Mucosa of rectum (tissue), 2 donors: ENCODE data around the gene CERK.
A peak's percentile ranks its signal among the peaks of the same experiment; 100 is the strongest.

ENCODE experiments used
- H3K27ac ChIP-seq, 2 donors: one replicate each; pipeline ENCODE4 v1.7.0; 2013; ENCODE audit warnings: inconsistent platforms in 2 of 2, low read depth in 2 of 2, low read length in 2 of 2
- H3K27me3 ChIP-seq, 2 donors: one replicate each; pipeline ENCODE4 v1.7.0; 2013; ENCODE audit warnings: low read length in 2 of 2; ENCODE audit not compliant: control insufficient read depth in 2 of 2, insufficient read depth in 2 of 2
- H3K36me3 ChIP-seq, 2 donors: one replicate each; pipeline ENCODE4 v1.7.0; 2013; ENCODE audit warnings: low read length in 2 of 2; ENCODE audit not compliant: control insufficient read depth in 2 of 2, insufficient read depth in 2 of 2
- H3K4me1 ChIP-seq, 2 donors: one replicate each; pipeline ENCODE4 v1.7.0; 2013; ENCODE audit warnings: low read length in 2 of 2, mild to moderate bottlenecking in 1 of 2; ENCODE audit not compliant: control insufficient read depth in 2 of 2, insufficient read depth in 2 of 2
- H3K4me3 ChIP-seq, 2 donors: one replicate each; pipeline ENCODE4 v1.7.0; 2013; ENCODE audit warnings: low read length in 2 of 2
- H3K9ac ChIP-seq, 2 donors: one replicate each; pipeline ENCODE4 v1.7.0; 2013; ENCODE audit warnings: low read length in 2 of 2, low read depth in 1 of 2, mild to moderate bottlenecking in 1 of 2
- H3K9me3 ChIP-seq, 2 donors: one replicate each; pipeline ENCODE4 v1.7.0; 2013; ENCODE audit warnings: low read length in 2 of 2; ENCODE audit not compliant: control insufficient read depth in 2 of 2
- donor health status: healthy.
- donor health status: Normal muscosa, but diverticular disease.

Gene CERK

DNA sequence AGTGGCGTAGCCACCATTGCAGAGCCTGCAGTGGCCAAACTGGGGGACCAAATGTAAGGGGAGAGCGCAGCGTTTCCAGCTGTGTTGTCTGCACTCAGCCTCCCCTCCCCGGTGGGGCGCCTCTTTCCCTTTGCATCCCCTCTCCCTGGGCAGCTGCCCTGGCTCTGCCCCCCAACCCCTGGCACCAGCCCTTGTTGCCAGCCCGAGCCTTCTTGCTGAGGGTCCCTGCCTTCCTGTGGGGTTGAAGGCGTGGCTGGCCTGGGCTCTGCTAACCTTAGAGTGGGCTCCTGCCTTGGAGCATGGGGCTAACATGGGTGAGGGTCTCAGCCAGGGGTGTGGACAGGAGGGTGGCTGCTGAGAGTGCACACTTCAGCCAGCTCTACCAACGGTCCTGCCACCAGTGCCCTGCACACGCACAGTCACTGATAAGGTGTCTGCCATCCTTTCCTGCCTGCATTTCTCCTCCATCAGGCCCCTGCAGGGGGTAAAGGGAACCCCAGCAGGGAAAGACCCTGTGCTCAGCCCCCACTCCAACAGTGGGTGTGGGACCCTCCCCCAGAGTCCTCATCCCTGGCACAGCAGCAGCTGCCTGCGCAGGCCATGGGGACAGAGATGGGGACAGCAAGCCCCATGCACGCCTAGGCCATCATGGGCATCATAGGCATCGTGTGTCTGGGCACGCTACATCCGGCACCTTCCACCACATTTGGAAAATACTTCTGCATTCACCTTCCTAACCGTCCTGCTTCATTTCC is 43.5 kb downstream of the CERK start:
- no peaks in the 10 kb centered on the region for H3K27me3 ChIP-seq
- H3K4me1 ChIP-seq: no peaks in the 10 kb centered on the region
- no peak overlapping the region for H3K9ac ChIP-seq
- H3K36me3 ChIP-seq: peaks cover 64 to 71% of the 10 kb centered on the region in 2 donors
- H3K4me3 ChIP-seq: no peak overlapping the region
- no peak overlapping the region for H3K27ac ChIP-seq
- H3K9me3 ChIP-seq: no peaks in the 10 kb centered on the region

DNA sequence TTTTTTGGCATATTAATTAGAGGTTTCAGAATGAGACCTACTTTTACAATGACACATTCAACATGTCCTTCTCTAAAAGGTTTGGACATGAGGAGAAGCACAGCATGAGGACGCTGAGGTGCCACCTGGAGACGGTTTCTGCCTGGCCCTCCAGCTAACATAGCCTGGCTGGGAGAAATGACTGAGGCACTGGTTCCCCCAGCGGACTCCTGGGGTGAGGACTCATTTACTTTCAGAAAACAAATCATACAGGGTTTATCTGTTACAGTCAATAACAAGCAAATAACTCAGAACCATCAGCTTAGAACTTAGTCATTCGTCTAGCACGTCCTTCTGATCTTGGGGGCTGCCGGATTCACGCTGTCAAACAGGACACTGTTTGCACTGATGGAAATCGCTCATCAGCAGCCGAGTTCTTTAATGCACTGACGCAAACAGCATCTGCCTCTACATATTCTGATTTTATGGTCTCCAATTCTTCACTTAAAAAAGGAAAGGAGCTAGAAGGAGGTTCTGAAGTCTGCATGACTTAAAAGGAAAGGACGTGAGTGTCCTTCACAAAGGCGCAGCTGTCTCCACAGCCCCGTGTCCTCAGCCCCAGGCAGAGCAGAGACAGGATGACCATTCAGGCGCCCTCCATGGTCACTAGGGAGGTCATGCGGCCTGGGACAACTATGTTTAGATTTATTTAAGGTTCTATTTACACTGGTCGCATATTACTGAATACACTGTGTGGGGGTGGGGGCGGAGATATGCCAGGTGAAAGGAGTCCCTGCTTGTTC is 44.2 kb downstream of the CERK start:
- no peak overlapping the region for H3K27ac ChIP-seq
- H3K27me3 ChIP-seq: no peaks in the 10 kb centered on the region
- H3K4me1 ChIP-seq: peaks cover 2 to 5% of the 10 kb centered on the region in 2 donors
- H3K9ac ChIP-seq: no peak overlapping the region
- H3K4me3 ChIP-seq: no peak overlapping the region
- H3K36me3 ChIP-seq: peaks cover 58 to 68% of the 10 kb centered on the region in 2 donors
- H3K9me3 ChIP-seq: no peaks in the 10 kb centered on the region

- H3K9me3 ChIP-seq: no peaks in the 10 kb centered on the region
- peaks cover 60 to 69% of the 10 kb centered on the region in 2 donors for H3K36me3 ChIP-seq
- H3K9ac ChIP-seq: no peak overlapping the region
- peaks cover 11 to 19% of the 10 kb centered on the region in 2 donors for H3K4me1 ChIP-seq
- H3K4me3 ChIP-seq: no peak overlapping the region
- no peaks in the 10 kb centered on the region for H3K27me3 ChIP-seq
- H3K27ac ChIP-seq: no peak overlapping the region
These were observed 46.5 kb downstream of the CERK start for GRCh38 chr22:46691571-46691970.

DNA sequence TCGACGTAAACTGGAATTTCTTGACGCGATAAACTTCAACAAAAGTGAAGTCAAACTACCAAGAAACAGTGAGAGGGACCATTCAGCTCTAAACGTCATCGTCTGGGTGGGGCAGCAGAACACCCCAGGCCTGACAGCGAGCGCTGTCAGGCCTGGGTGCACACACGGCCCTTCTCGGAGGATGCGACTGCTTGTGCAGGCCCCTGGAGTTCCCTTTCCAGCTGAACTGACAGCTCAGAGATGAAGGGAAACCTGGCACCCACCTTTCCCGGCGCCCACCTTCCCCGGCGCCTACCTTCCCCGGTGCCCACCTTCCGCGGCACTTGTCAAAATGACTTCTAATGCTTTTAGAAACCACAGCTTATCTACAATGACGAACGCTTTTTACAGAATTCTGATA is 47.9 kb downstream of the CERK start:
- peaks cover 46 to 61% of the 10 kb centered on the region in 2 donors for H3K36me3 ChIP-seq

GRCh38 chr22:46688949-46689348 is 49.1 kb downstream of the CERK start:
- Histone ChIP-seq H3K27me3 (no peaks in the 10 kb centered on the region), H3K9ac (no peak overlapping the region), H3K4me1 (peaks cover 34 to 46% of the 10 kb centered on the region in 2 donors), H3K9me3 (no peaks in the 10 kb centered on the region), H3K36me3 (peaks cover 37 to 49% of the 10 kb centered on the region in 2 donors), H3K27ac (peak overlapping the region; percentile 36 to 74), H3K4me3 (no peak overlapping the region)

More for the DNA sequence above, 47.9 kb downstream of the CERK start:
- no peak overlapping the region for H3K27ac ChIP-seq
- H3K9me3 ChIP-seq: no peaks in the 10 kb centered on the region
- no peak overlapping the region for H3K9ac ChIP-seq
- no peaks in the 10 kb centered on the region for H3K27me3 ChIP-seq
- peaks cover 23 to 34% of the 10 kb centered on the region in 2 donors for H3K4me1 ChIP-seq
- H3K4me3 ChIP-seq: no peak overlapping the region

- H3K36me3 ChIP-seq: peaks cover 28 to 38% of the 10 kb centered on the region in 2 donors
- no peak overlapping the region for H3K27ac ChIP-seq
- H3K4me1 ChIP-seq: peaks cover 34 to 46% of the 10 kb centered on the region in 2 donors
- H3K9ac ChIP-seq: no peak overlapping the region
- no peaks in the 10 kb centered on the region for H3K27me3 ChIP-seq
- no peak overlapping the region for H3K4me3 ChIP-seq
- no peaks in the 10 kb centered on the region for H3K9me3 ChIP-seq
These were observed 50.6 kb downstream of the CERK start for GRCh38 chr22:46687460-46687859.

- no peak overlapping the region for H3K9ac ChIP-seq
- H3K4me1 ChIP-seq: peaks cover 34 to 46% of the 10 kb centered on the region in 2 donors
- H3K36me3 ChIP-seq: peaks cover 28 to 40% of the 10 kb centered on the region in 2 donors
- H3K27me3 ChIP-seq: no peaks in the 10 kb centered on the region
- no peak overlapping the region for H3K4me3 ChIP-seq
- H3K9me3 ChIP-seq: no peaks in the 10 kb centered on the region
- no peak overlapping the region for H3K27ac ChIP-seq
These were observed 51.0 kb downstream of the CERK start for GRCh38 chr22:46687048-46687444.

DNA sequence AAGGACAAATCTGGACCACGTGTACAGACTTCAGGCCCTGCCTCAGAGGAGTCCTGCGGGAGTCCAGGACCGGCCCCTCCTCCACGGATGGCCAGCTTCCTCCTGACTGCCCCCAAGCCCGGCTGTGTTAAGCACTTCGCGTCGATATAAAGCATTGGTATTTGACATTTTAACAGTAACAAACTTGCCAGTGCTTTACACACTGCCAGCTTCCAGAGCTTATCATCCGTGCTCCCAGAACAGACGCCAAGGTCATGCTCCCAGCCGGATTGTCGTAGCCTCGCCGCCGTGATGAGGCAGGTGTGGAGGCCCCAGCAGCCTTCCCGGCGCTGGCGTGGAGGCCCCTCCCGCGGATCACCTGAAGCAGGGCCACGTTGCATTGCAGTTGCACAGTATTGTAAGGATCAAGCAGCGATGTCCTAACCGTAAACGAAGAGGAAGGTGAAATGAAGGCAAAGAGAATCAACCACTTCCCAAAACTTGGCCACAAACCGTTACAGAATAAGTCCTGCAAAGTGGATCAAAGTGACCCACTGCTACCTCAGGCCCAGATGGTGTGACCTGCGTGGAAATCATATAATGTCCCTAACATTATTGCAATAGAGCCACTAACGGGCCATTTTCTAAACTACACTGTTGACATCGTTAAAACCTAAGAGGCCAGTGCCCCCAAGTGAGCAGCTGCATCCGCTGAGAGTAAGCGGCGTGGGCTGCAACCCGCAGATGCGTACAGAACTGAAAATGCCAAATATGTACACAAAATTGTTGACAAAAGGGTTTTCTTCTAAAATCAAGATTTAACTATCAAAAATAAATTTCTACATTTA is 51.6 kb downstream of the CERK start:
- H3K36me3 ChIP-seq: peaks cover 22 to 35% of the 10 kb centered on the region in 2 donors
- H3K27ac ChIP-seq: peak overlapping the region; percentile 80 to 85
- H3K4me1 ChIP-seq: peaks cover 34 to 46% of the 10 kb centered on the region in 2 donors

DNA sequence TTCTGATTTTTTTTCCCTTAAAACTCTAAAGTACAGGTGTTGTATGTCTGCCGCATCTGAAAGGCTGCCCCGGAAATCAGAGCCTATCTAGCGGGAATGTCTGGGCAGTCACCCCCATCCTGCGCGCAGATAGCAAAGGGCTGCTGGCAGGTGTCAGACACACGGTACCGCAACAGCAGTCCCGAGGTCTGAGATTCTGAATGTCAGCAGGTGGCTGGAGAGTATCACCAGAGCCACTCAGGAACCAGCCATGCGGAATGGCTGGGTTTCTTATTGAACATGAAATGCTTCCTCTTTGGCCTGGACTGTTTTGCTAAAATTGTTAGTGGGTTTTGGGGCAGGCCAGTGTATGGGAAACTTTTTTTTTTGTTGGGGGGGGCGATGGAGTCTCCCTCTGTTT is 53.3 kb downstream of the CERK start:
- Histone ChIP-seq H3K4me3 (no peak overlapping the region), H3K9ac (no peak overlapping the region), H3K4me1 (peaks cover 34 to 46% of the 10 kb centered on the region in 2 donors), H3K27me3 (no peaks in the 10 kb centered on the region), H3K9me3 (no peaks in the 10 kb centered on the region), H3K36me3 (peaks cover 14 to 26% of the 10 kb centered on the region in 2 donors), H3K27ac (peak overlapping the region; percentile 80 to 85)

More for the DNA sequence above, 51.6 kb downstream of the CERK start:
- peak overlapping the region in 1 of 2 donors; percentile 37 for H3K9ac ChIP-seq
- no peak overlapping the region for H3K4me3 ChIP-seq
- H3K9me3 ChIP-seq: no peaks in the 10 kb centered on the region
- H3K27me3 ChIP-seq: no peaks in the 10 kb centered on the region
